MG63 (cell line): Measurements from ENCODE around the gene VSX2. TPM values are rescaled to one million over a fixed set of nuclear protein-coding genes. Genes with fewer than 3 reads are reported as not detected.
A peak's percentile ranks its signal among the peaks of the same experiment; 100 is the strongest.
"Not testable (repeated sequence)": the region's sequence is repeated elsewhere in the genome, so short reads cannot be mapped to it uniquely, and the experiment has no call there.

ENCODE experiments used
- DNase-seq: peaks from one replicate; pipeline ENCODE4 v3.0.0-alpha.2; 2020
- H3K27me3 ChIP-seq: fragments of 250-450 bp; sonication (Bioruptor Pico); 2 replicates; pipeline ENCODE4 v1.5.1; 2020; ENCODE audit warnings: mild to moderate bottlenecking, moderate library complexity
- H3K36me3 ChIP-seq: fragments of 250-450 bp; sonication (Bioruptor Pico); 2 replicates; pipeline ENCODE4 v1.5.1; 2020; ENCODE audit warnings: mild to moderate bottlenecking, moderate library complexity
- H3K4me3 ChIP-seq: fragments of 250-450 bp; sonication (Bioruptor Pico); 2 replicates; pipeline ENCODE4 v1.5.1; 2020; ENCODE audit warnings: mild to moderate bottlenecking, moderate library complexity
- H3K9me3 ChIP-seq: fragments of 250-450 bp; sonication (Bioruptor Pico); 2 replicates; pipeline ENCODE4 v1.5.1; 2020; ENCODE audit warnings: mild to moderate bottlenecking, moderate library complexity
- total RNA-seq: library from RNA; depleted of rRNA; stranded (reverse); fragments of >200 nt; shearing (Covaris generic); gene quantifications from 2 replicates; pipeline ENCODE4 v1.2.3, GENCODE V29; 2014; ENCODE audit warnings: low replicate concordance

Gene VSX2
- total RNA-seq, 1 experiment from 2014 or later = not detected

- H3K27me3 ChIP-seq, H3K4me3 ChIP-seq, H3K9me3 ChIP-seq, H3K36me3 ChIP-seq: not testable (repeated sequence)
- peak; percentile 78 for DNase-seq
Measured at GRCh38 chr14:74270382-74271177, 31.3 kb downstream of the VSX2 start.

- DNase-seq = no peak
- no peaks in the 10 kb centered on the region for H3K36me3 ChIP-seq
- no peak overlapping the region for H3K4me3 ChIP-seq
Measured at GRCh38 chr14:74271365-74271764, 32.1 kb downstream of the VSX2 start.

GRCh38 chr14:74275241-74275841 is 36.1 kb downstream of the VSX2 start:
- Histone ChIP-seq H3K36me3 (no peaks in the 10 kb centered on the region), H3K9me3 (no peaks in the 10 kb centered on the region), H3K4me3 (no peak overlapping the region), H3K27me3 (no peaks in the 10 kb centered on the region)
- DNase-seq = peak; percentile 62

More at GRCh38 chr14:74271365-74271764, 32.1 kb downstream of the VSX2 start:
- Histone ChIP-seq H3K27me3 (no peaks in the 10 kb centered on the region), H3K9me3 (no peaks in the 10 kb centered on the region)

GRCh38 chr14:74278080-74278479 is 38.8 kb downstream of the VSX2 start:
- Histone ChIP-seq H3K4me3 (no peak overlapping the region), H3K36me3 (no peaks in the 10 kb centered on the region), H3K27me3 (no peaks in the 10 kb centered on the region), H3K9me3 (no peaks in the 10 kb centered on the region)
- DNase-seq = no peak

- no peaks in the 10 kb centered on the region for H3K27me3 ChIP-seq
- H3K36me3 ChIP-seq = no peaks in the 10 kb centered on the region; the same call in 1 of the 2 replicates
- no peak for DNase-seq
- no peaks in the 10 kb centered on the region for H3K9me3 ChIP-seq
- H3K4me3 ChIP-seq = no peak overlapping the region
Measured at GRCh38 chr14:74281069-74281468, 41.8 kb downstream of the VSX2 start.

GRCh38 chr14:74286736-74287135 is 47.5 kb downstream of the VSX2 start:
- Histone ChIP-seq H3K27me3 (no peaks in the 10 kb centered on the region), H3K9me3 (no peaks in the 10 kb centered on the region), H3K4me3 (no peak overlapping the region), H3K36me3 (no peaks in the 10 kb centered on the region; the same call in none of the 2 replicates)
- DNase-seq = no peak

- DNase-seq = no peak
- no peaks in the 10 kb centered on the region; the same call in none of the 2 replicates for H3K36me3 ChIP-seq
- H3K4me3 ChIP-seq = no peak overlapping the region
- no peaks in the 10 kb centered on the region for H3K27me3 ChIP-seq
- no peaks in the 10 kb centered on the region for H3K9me3 ChIP-seq
Measured at GRCh38 chr14:74289801-74290200, 50.6 kb downstream of the VSX2 start.

GRCh38 chr14:74290415-74290814 is 51.2 kb downstream of the VSX2 start:
- no peak overlapping the region for H3K4me3 ChIP-seq
- H3K36me3 ChIP-seq = no peaks in the 10 kb centered on the region; the same call in 1 of the 2 replicates
- DNase-seq = no peak

GRCh38 chr14:74292061-74292460 is 52.8 kb downstream of the VSX2 start:
- Histone ChIP-seq H3K4me3 (no peak overlapping the region), H3K36me3 (no peaks in the 10 kb centered on the region; the same call in 1 of the 2 replicates), H3K27me3 (no peaks in the 10 kb centered on the region), H3K9me3 (no peaks in the 10 kb centered on the region)
- no peak for DNase-seq

More at GRCh38 chr14:74290415-74290814, 51.2 kb downstream of the VSX2 start:
- no peaks in the 10 kb centered on the region for H3K27me3 ChIP-seq
- H3K9me3 ChIP-seq = no peaks in the 10 kb centered on the region

- DNase-seq = no peak
- Histone ChIP-seq H3K9me3 (no peaks in the 10 kb centered on the region), H3K27me3 (no peaks in the 10 kb centered on the region), H3K36me3 (no peaks in the 10 kb centered on the region; the same call in none of the 2 replicates), H3K4me3 (no peak overlapping the region)
Measured at GRCh38 chr14:74293606-74294005, 54.4 kb downstream of the VSX2 start.

GRCh38 chr14:74296037-74296467 is 56.8 kb downstream of the VSX2 start:
- H3K27me3 ChIP-seq = no peaks in the 10 kb centered on the region
- peaks cover 2% of the 10 kb centered on the region for H3K36me3 ChIP-seq
- no peak overlapping the region for H3K4me3 ChIP-seq
- no peak for DNase-seq
- no peaks in the 10 kb centered on the region for H3K9me3 ChIP-seq

GRCh38 chr14:74297986-74298385 is 58.7 kb downstream of the VSX2 start:
- H3K9me3 ChIP-seq = no peaks in the 10 kb centered on the region
- peaks cover 2% of the 10 kb centered on the region; the same call in 1 of the 2 replicates for H3K36me3 ChIP-seq
- DNase-seq = no peak
- H3K27me3 ChIP-seq = no peaks in the 10 kb centered on the region
- H3K4me3 ChIP-seq = no peak overlapping the region

GRCh38 chr14:74299061-74299545 is 59.9 kb downstream of the VSX2 start:
- H3K4me3 ChIP-seq = no peak overlapping the region
- H3K27me3 ChIP-seq = no peaks in the 10 kb centered on the region
- DNase-seq = no peak
- peaks cover 2% of the 10 kb centered on the region; the same call in 1 of the 2 replicates for H3K36me3 ChIP-seq
- H3K9me3 ChIP-seq = no peaks in the 10 kb centered on the region

- no peak for DNase-seq
Measured at GRCh38 chr14:74301594-74302151, 62.4 kb downstream of the VSX2 start.

GRCh38 chr14:74302152-74302628 is 62.9 kb downstream of the VSX2 start:
- no peak for DNase-seq
- H3K36me3 ChIP-seq = peaks cover 2% of the 10 kb centered on the region; the same call in 1 of the 2 replicates
- no peaks in the 10 kb centered on the region for H3K9me3 ChIP-seq
- peak overlapping the region; percentile 74 for H3K4me3 ChIP-seq
- H3K27me3 ChIP-seq = no peaks in the 10 kb centered on the region

More at GRCh38 chr14:74301594-74302151, 62.4 kb downstream of the VSX2 start:
- H3K4me3 ChIP-seq = peak overlapping the region; percentile 74
- peaks cover 2% of the 10 kb centered on the region; the same call in 1 of the 2 replicates for H3K36me3 ChIP-seq
- H3K27me3 ChIP-seq = no peaks in the 10 kb centered on the region
- no peaks in the 10 kb centered on the region for H3K9me3 ChIP-seq

- Histone ChIP-seq H3K9me3 (no peaks in the 10 kb centered on the region), H3K4me3 (peak within 1 kb of the TSS; percentile 74), H3K27me3 (no peaks in the 10 kb centered on the region), H3K36me3 (peaks cover 2% of the 10 kb centered on the region; the same call in 1 of the 2 replicates)
- DNase-seq = peak; percentile 92
Measured at GRCh38 chr14:74302634-74303569, 63.7 kb downstream of the VSX2 start, which contains the start of gene ABCD4. Gene ABCD4, minus strand, starts transcription at chr14:74302934. Its CDS starts 22 bp downstream, at chr14:74302912.
